Activated naive CD4-positive, alpha-beta T cell treated with anti-CD3 and anti-CD28 coated beads, Interleukin-2, amount 10 ng/mL, durations not matched to agents 7 days and 5 days (primary cell): ENCODE results near the gene MXD3.
"Not testable (repeated sequence)": the region's sequence is repeated elsewhere in the genome, so short reads cannot be mapped to it uniquely, and the experiment has no call there.

Experiments used
- CTCF ChIA-PET: fragments of 350-600 bp; sonication (Branson Sonifier 250); formaldehyde crosslinking; loops from one replicate; lab custom pipeline; 2021; ENCODE audit warnings: antibody characterized with exemption; lab: Charles Lee
- DNase-seq: peaks from one replicate; pipeline ENCODE4 v3.0.0-alpha.2; 2020
- H3K27ac Mint-ChIP-seq: one replicate; pipeline ENCODE4 v1.8.0; 2021; ENCODE audit warnings: mild to moderate bottlenecking, moderate library complexity, mixed read lengths
- H3K27me3 Mint-ChIP-seq: one replicate; pipeline ENCODE4 v1.8.0; 2021; ENCODE audit warnings: mild to moderate bottlenecking, mixed read lengths
- H3K36me3 Mint-ChIP-seq: one replicate; pipeline ENCODE4 v1.8.0; 2021; ENCODE audit warnings: mixed read lengths
- H3K4me1 Mint-ChIP-seq: one replicate; pipeline ENCODE4 v1.8.0; 2021; ENCODE audit warnings: mixed read lengths
- H3K4me3 Mint-ChIP-seq: one replicate; pipeline ENCODE4 v1.8.0; 2021; ENCODE audit warnings: mild to moderate bottlenecking, moderate library complexity, mixed read lengths
- H3K9me3 Mint-ChIP-seq: one replicate; pipeline ENCODE4 v1.8.0; 2021; ENCODE audit warnings: mixed read lengths

MXD3 gene, protein sequence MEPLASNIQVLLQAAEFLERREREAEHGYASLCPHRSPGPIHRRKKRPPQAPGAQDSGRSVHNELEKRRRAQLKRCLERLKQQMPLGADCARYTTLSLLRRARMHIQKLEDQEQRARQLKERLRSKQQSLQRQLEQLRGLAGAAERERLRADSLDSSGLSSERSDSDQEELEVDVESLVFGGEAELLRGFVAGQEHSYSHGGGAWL

DNA sequence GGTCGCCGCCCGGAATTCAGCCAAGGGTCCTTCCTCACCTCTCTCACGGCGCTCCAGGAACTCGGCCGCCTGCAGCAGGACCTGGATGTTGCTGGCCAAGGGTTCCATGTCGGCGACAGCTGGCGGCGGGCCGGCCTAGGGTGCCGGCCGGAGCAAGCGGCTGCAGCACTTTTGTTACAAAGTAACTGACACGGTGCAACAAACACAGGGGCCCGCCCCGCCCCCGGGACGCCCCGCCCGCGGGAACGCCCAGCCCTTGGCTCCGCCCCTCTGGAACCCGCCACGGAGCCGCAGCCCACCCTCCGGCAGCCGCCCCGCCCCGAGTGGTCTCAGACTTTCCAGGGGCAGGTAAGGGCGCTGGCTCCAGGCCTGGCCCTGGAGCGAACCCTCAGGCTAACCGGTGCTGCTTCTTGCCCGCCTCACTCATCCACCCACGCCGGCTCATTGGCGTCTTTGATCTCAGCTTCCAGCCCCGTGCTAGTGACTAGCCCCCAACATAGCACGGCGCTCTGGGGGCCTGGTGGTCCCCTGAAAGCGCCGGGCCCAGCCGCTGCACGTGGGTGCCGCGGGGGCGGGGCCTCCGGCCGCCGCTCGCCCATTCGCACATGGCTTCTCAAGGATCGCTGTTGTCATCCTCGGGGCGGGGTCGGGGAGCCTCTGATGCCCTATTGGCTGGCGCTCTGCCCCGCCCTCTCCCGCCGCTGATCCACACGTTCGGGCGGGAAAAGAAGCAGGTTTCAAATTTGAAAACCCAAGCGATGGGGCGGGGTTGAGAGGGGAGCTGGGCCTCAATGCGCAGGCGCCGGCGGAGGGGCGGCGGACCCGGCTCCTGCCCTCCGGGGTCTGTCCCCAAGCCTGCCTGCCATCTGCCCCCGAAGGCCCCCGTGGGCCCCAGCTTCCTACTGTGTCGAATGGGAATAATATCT, at the start of gene MXD3:
MXD3 (minus strand) TSS at position 176 of the 926 bp plus-strand sequence; CDS start at position 108, 68 bp downstream.
- CTCF ChIA-PET: interaction anchor here (0.9 to 7.9 kb wide), 9 partner anchors 9 to 199 kb away, joined by 3 to 75 read pairs (median 13); partner anchors contain the start of genes PRELID1 and RAB24
- peaks cover 57% of the 10 kb centered on the region for H3K4me1 Mint-ChIP-seq
- no peaks in the 10 kb centered on the region for H3K27me3 Mint-ChIP-seq
- H3K9me3 Mint-ChIP-seq: no peaks in the 10 kb centered on the region
- peak within 1 kb of the TSS; percentile 94 for H3K27ac Mint-ChIP-seq
- peak; percentile 99 for DNase-seq
- peak within 1 kb of the TSS; percentile 100 for H3K4me3 Mint-ChIP-seq
- H3K36me3 Mint-ChIP-seq: peaks cover 23% of the 10 kb centered on the region

GRCh38 chr5:177360740-177361139, 49.0 kb upstream of the MXD3 start:
- not testable (repeated sequence) for H3K4me3 Mint-ChIP-seq, H3K27me3 Mint-ChIP-seq, H3K9me3 Mint-ChIP-seq, H3K27ac Mint-ChIP-seq, DNase-seq
- CTCF ChIA-PET: interaction anchor here (1.2 to 8.1 kb wide), 8 partner anchors 9 to 51 kb away, joined by 3 to 75 read pairs (median 6); partner anchors contain the start of gene LMAN2
- Mint-ChIP-seq H3K36me3 (peaks cover 42% of the 10 kb centered on the region), H3K4me1 (peaks cover 88% of the 10 kb centered on the region)

DNA sequence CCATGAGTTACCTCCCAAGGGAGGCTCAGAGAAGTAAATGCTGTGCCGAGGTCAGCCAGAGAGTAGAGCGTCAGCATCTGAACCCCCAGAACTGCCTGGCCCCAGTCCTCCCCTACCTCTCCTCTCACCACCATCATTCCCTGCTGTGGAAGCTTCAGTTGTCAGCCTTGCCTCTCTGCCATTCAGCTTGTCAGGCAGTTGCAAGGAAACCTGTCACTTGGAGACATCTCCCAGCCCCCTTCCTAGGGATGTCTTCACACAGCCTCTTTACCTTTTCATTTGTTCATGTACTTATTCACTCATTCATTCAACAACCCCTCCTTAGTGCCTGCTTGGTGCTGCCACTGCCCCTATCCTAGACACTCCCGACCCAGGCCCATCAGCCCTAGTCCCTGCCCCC, 48.2 kb upstream of the MXD3 start:
- H3K27me3 Mint-ChIP-seq: no peaks in the 10 kb centered on the region
- CTCF ChIA-PET: interaction anchor here (1.2 to 8.1 kb wide), 4 partner anchors 10 to 50 kb away, joined by 3 to 75 read pairs (median 14); no protein-coding TSS in a partner anchor
- peak overlapping the region; percentile 93 for H3K4me3 Mint-ChIP-seq

GRCh38 chr5:177359451-177359851, 47.8 kb upstream of the MXD3 start:
- Mint-ChIP-seq H3K4me1 (peaks cover 91% of the 10 kb centered on the region), H3K9me3 (peaks cover 11% of the 10 kb centered on the region), H3K27ac (no peak overlapping the region), H3K27me3 (no peaks in the 10 kb centered on the region), H3K4me3 (peak overlapping the region; percentile 93), H3K36me3 (peaks cover 43% of the 10 kb centered on the region)
- CTCF ChIA-PET: interaction anchor here (1.0 to 8.1 kb wide), 4 partner anchors 11 to 49 kb away, joined by 3 to 75 read pairs (median 14); no protein-coding TSS in a partner anchor
- DNase-seq: no peak

More for the DNA sequence above, 48.2 kb upstream of the MXD3 start:
- Mint-ChIP-seq H3K9me3 (peaks cover 7% of the 10 kb centered on the region), H3K27ac (no peak overlapping the region), H3K4me1 (peaks cover 91% of the 10 kb centered on the region), H3K36me3 (peaks cover 42% of the 10 kb centered on the region)
- no peak for DNase-seq

GRCh38 chr5:177358370-177358819, 46.7 kb upstream of the MXD3 start:
- Mint-ChIP-seq H3K36me3 (peaks cover 44% of the 10 kb centered on the region), H3K4me3 (peak overlapping the region; percentile 93), H3K4me1 (peaks cover 85% of the 10 kb centered on the region), H3K27ac (peak overlapping the region; percentile 75), H3K27me3 (no peaks in the 10 kb centered on the region), H3K9me3 (peaks cover 11% of the 10 kb centered on the region)
- no peak for DNase-seq
- CTCF ChIA-PET: interaction anchor here (0.7 to 8.1 kb wide), 5 partner anchors 12 to 48 kb away, joined by 3 to 75 read pairs (median 13); no protein-coding TSS in a partner anchor

- CTCF ChIA-PET: interaction anchor here (2.3 to 8.1 kb wide), 4 partner anchors 12 to 47 kb away, joined by 10 to 75 read pairs (median 14); no protein-coding TSS in a partner anchor
- peak; percentile 82 for DNase-seq
- Mint-ChIP-seq H3K27me3 (no peaks in the 10 kb centered on the region), H3K4me1 (peaks cover 83% of the 10 kb centered on the region), H3K27ac (peak within 1 kb of the TSS; percentile 75), H3K36me3 (peaks cover 40% of the 10 kb centered on the region), H3K4me3 (peak within 1 kb of the TSS; percentile 93), H3K9me3 (peaks cover 11% of the 10 kb centered on the region)
These were observed 46.0 kb upstream of the MXD3 start, which contains the start of gene RGS14 for GRCh38 chr5:177357459-177358351. Gene RGS14 (plus strand): TSS chr5:177357924. CDS start chr5:177358025, 101 bp downstream.

DNA sequence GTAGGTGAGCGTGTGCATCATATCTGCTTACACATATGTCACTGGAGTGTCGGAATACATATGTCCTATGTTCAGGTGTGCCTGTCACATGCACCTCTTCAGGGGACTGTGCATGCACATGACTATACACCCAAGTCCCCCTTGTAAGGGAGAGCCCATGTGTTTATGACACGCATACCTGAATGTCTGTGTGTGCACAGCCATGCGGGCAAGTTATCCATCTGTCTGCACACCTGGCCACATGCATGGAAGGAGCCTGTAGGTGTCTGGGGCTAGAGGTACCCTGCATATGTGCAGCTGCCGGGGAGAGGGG, 45.4 kb upstream of the MXD3 start:
- CTCF ChIA-PET: interaction anchor here (2.7 to 8.1 kb wide), 3 partner anchors 13 to 47 kb away, joined by 10 to 75 read pairs (median 13); no protein-coding TSS in a partner anchor

DNA sequence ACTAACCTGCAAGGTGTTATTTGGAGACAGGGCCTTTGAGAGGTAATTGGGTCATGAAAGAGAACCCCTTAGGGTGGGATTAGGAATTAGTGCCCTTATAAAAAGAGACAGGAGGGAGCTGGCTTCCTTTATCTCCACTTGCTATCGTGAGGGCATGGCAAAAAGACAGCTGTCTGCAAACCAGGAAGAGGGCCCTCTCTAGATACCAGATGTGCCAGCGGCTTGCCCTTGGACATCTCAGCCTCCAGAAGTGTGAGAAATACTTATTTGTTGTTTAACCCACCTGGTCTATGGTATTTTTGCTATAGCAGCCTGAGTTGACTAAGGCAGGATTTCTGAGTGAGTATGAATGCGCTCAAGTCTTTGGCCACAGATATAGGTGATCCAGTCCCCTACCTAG, 45.0 kb upstream of the MXD3 start:
- no peaks in the 10 kb centered on the region for H3K27me3 Mint-ChIP-seq
- peaks cover 80% of the 10 kb centered on the region for H3K4me1 Mint-ChIP-seq
- H3K36me3 Mint-ChIP-seq: peaks cover 32% of the 10 kb centered on the region

More for the DNA sequence above, 45.4 kb upstream of the MXD3 start:
- Mint-ChIP-seq H3K4me3 (peak overlapping the region; percentile 93), H3K4me1 (peaks cover 80% of the 10 kb centered on the region), H3K27me3 (no peaks in the 10 kb centered on the region), H3K9me3 (peaks cover 11% of the 10 kb centered on the region), H3K36me3 (peaks cover 35% of the 10 kb centered on the region), H3K27ac (peak overlapping the region; percentile 70)
- DNase-seq: no peak

DNA sequence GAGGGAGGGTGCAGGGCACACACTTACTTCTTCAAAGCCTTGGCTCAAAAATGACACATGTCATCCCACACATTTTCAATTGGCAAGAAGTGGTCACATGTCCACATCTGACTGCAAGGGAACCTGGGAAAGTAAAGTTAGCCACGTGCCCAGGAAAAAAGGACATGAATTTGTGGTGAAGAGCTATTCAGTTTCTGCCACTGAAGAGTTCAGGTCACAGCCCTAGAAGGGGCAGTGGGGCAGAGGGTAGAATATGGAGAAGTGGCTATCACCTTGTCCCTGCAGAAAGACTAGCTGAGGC, 44.1 kb upstream of the MXD3 start:
- Mint-ChIP-seq H3K4me3 (no peak overlapping the region), H3K27me3 (no peaks in the 10 kb centered on the region), H3K4me1 (peaks cover 76% of the 10 kb centered on the region), H3K27ac (no peak overlapping the region), H3K36me3 (peaks cover 34% of the 10 kb centered on the region), H3K9me3 (peaks cover 11% of the 10 kb centered on the region)
- no peak for DNase-seq
- CTCF ChIA-PET: interaction anchor here (1.3 to 8.1 kb wide), 4 partner anchors 14 to 100 kb away, joined by 3 to 75 read pairs (median 6); no protein-coding TSS in a partner anchor

More for the DNA sequence above, 45.0 kb upstream of the MXD3 start:
- peak overlapping the region; percentile 93 for H3K4me3 Mint-ChIP-seq
- peak overlapping the region; percentile 13 for H3K27ac Mint-ChIP-seq
- DNase-seq: no peak
- H3K9me3 Mint-ChIP-seq: peaks cover 11% of the 10 kb centered on the region
- CTCF ChIA-PET: interaction anchor here (1.4 to 8.1 kb wide), 3 partner anchors 13 to 48 kb away, joined by 3 to 75 read pairs (median 10); no protein-coding TSS in a partner anchor

- Mint-ChIP-seq H3K4me3 (no peak overlapping the region), H3K27ac (peak overlapping the region; percentile 35)
These were observed 43.6 kb upstream of the MXD3 start for GRCh38 chr5:177355162-177355867.

GRCh38 chr5:177354711-177355110, 43.0 kb upstream of the MXD3 start:
- no peak for DNase-seq
- H3K27ac Mint-ChIP-seq: no peak overlapping the region
- H3K4me1 Mint-ChIP-seq: peaks cover 78% of the 10 kb centered on the region
- H3K4me3 Mint-ChIP-seq: no peak overlapping the region
- H3K9me3 Mint-ChIP-seq: peaks cover 11% of the 10 kb centered on the region
- H3K27me3 Mint-ChIP-seq: no peaks in the 10 kb centered on the region
- H3K36me3 Mint-ChIP-seq: peaks cover 31% of the 10 kb centered on the region
- CTCF ChIA-PET: interaction anchor here (1.0 to 8.1 kb wide), 4 partner anchors 15 to 101 kb away, joined by 3 to 75 read pairs (median 7); no protein-coding TSS in a partner anchor

More at GRCh38 chr5:177355162-177355867, 43.6 kb upstream of the MXD3 start:
- Mint-ChIP-seq H3K9me3 (peaks cover 11% of the 10 kb centered on the region), H3K36me3 (peaks cover 33% of the 10 kb centered on the region), H3K4me1 (peaks cover 78% of the 10 kb centered on the region), H3K27me3 (no peaks in the 10 kb centered on the region)
- CTCF ChIA-PET: interaction anchor here (1.3 to 8.1 kb wide), 4 partner anchors 15 to 100 kb away, joined by 3 to 75 read pairs (median 6); no protein-coding TSS in a partner anchor
- no peak for DNase-seq

- no peak for DNase-seq
- peaks cover 78% of the 10 kb centered on the region for H3K4me1 Mint-ChIP-seq
- H3K9me3 Mint-ChIP-seq: peaks cover 11% of the 10 kb centered on the region
- H3K27ac Mint-ChIP-seq: no peak overlapping the region
- CTCF ChIA-PET: interaction anchor here (1.0 to 8.1 kb wide), 2 partner anchors 16 to 36 kb away, joined by 4 to 75 read pairs; no protein-coding TSS in a partner anchor
- no peaks in the 10 kb centered on the region for H3K27me3 Mint-ChIP-seq
- H3K4me3 Mint-ChIP-seq: no peak overlapping the region
- peaks cover 28% of the 10 kb centered on the region for H3K36me3 Mint-ChIP-seq
These were observed 42.6 kb upstream of the MXD3 start for GRCh38 chr5:177354256-177354655.
